Trophoblast cell (in vitro differentiated cells and primary cell): Measurements from ENCODE around the gene ZNF784.

Experiments
- DNase-seq, 2 donors: peaks; one replicate each; pipeline ENCODE4 v3.0.0-alpha.2; 2016
- H2AFZ ChIP-seq: 2 replicates; pipeline ENCODE4 v1.6.1; 2013; ENCODE audit warnings: low read length, moderate library complexity, mild to moderate bottlenecking; ENCODE audit not compliant: insufficient read depth, poor library complexity
- H2AK5ac ChIP-seq: 2 replicates; pipeline ENCODE4 v1.6.1; 2013; ENCODE audit warnings: mild to moderate bottlenecking, low read length
- H2BK120ac ChIP-seq: 2 replicates; pipeline ENCODE4 v1.6.1; 2013; ENCODE audit warnings: low read length, mild to moderate bottlenecking, moderate library complexity; ENCODE audit not compliant: insufficient read depth, poor library complexity
- H2BK12ac ChIP-seq: 2 replicates; pipeline ENCODE4 v1.6.1; 2013; ENCODE audit warnings: mild to moderate bottlenecking, low read length, moderate library complexity
- H2BK5ac ChIP-seq: 2 replicates; pipeline ENCODE4 v1.6.1; 2013; ENCODE audit warnings: low read length, low read depth, moderate library complexity, mild to moderate bottlenecking; ENCODE audit not compliant: poor library complexity
- H3K14ac ChIP-seq: 2 replicates; pipeline ENCODE4 v1.6.1; 2013; ENCODE audit warnings: mild to moderate bottlenecking, low read length
- H3K18ac ChIP-seq: 2 replicates; pipeline ENCODE4 v1.6.1; 2013; ENCODE audit warnings: mild to moderate bottlenecking, low read length
- H3K23ac ChIP-seq: 2 replicates; pipeline ENCODE4 v1.6.1; 2013; ENCODE audit warnings: low read length
- H3K27ac ChIP-seq: 2 replicates; pipeline ENCODE4 v1.5.1; 2013; ENCODE audit warnings: low read depth, mild to moderate bottlenecking, inconsistent platforms, low read length, moderate library complexity
- H3K27me3 ChIP-seq: 2 replicates; pipeline ENCODE4 v1.6.1; 2013; ENCODE audit warnings: inconsistent platforms, mild to moderate bottlenecking, low read length, moderate library complexity; ENCODE audit not compliant: insufficient read depth
- H3K36me3 ChIP-seq, 2 experiments: 1 replicate in 1 of 2; 2 replicates in 1 of 2; pipeline ENCODE4 v1.6.1; 2013; ENCODE audit warnings: low read length in 2 of 2, mild to moderate bottlenecking in 2 of 2, moderate library complexity in 1 of 2; ENCODE audit not compliant: insufficient read depth in 2 of 2, control insufficient read depth in 1 of 2
- H3K4ac ChIP-seq: 2 replicates; pipeline ENCODE4 v1.6.1; 2013; ENCODE audit warnings: low read depth, mild to moderate bottlenecking, low read length, moderate library complexity
- H3K4me1 ChIP-seq, 2 experiments: 1 replicate in 1 of 2; 2 replicates in 1 of 2; pipeline ENCODE4 v1.6.1; 2013; ENCODE audit warnings: low read length in 2 of 2, mild to moderate bottlenecking in 2 of 2, moderate library complexity in 1 of 2; ENCODE audit not compliant: insufficient read depth in 2 of 2, control insufficient read depth in 1 of 2
- H3K4me2 ChIP-seq: 2 replicates; pipeline ENCODE4 v1.6.1; 2013; ENCODE audit warnings: inconsistent platforms, mild to moderate bottlenecking, low read length, moderate library complexity
- H3K4me3 ChIP-seq: 2 replicates; pipeline ENCODE4 v1.5.1; 2013; ENCODE audit warnings: mild to moderate bottlenecking, low read depth, low read length, inconsistent platforms
- H3K79me1 ChIP-seq: one replicate; pipeline ENCODE4 v1.6.1; 2013; ENCODE audit warnings: low read length
- H3K79me2 ChIP-seq: 2 replicates; pipeline ENCODE4 v1.6.1; 2013; ENCODE audit warnings: low read length, mild to moderate bottlenecking; ENCODE audit not compliant: control insufficient read depth, insufficient read depth, poor library complexity
- H3K9ac ChIP-seq: 2 replicates; pipeline ENCODE4 v1.6.1; 2013; ENCODE audit warnings: mild to moderate bottlenecking, low read length
- H3K9me3 ChIP-seq: 2 replicates; pipeline ENCODE4 v1.6.1; 2013; ENCODE audit warnings: low read depth, mild to moderate bottlenecking, control low read depth, inconsistent platforms, low read length; ENCODE audit not compliant: insufficient read depth
- H4K12ac ChIP-seq: 2 replicates; pipeline ENCODE4 v1.6.1; 2013; ENCODE audit warnings: low read depth, mild to moderate bottlenecking, low read length, moderate library complexity
- H4K8ac ChIP-seq: 2 replicates; pipeline ENCODE4 v1.6.1; 2013; ENCODE audit warnings: low read depth, mild to moderate bottlenecking, low read length, moderate library complexity
- H4K91ac ChIP-seq: one replicate; pipeline ENCODE4 v1.6.1; 2013; ENCODE audit warnings: low read depth, mild to moderate bottlenecking, low read length, moderate library complexity
- WGBS: extraction: QIAGEN DNeasy Blood & Tissue Kit; methylation state at CpG from one replicate; pipeline ENCODE4 v1.1.7; 2013; ENCODE audit warnings: missing lambda C conversion rate; ENCODE audit not compliant: insufficient read length, insufficient coverage; ENCODE audit errors: extremely low coverage; 5-methylcytosine and 5-hydroxymethylcytosine counted together

The ZNF784 gene

GRCh38 chr19:55603581-55604292 is 20.6 kb downstream of the ZNF784 start:
- Histone ChIP-seq H3K27me3 (no peaks in the 10 kb centered on the region), H2BK120ac (no peak overlapping the region), H3K4me2 (no peak overlapping the region), H3K9ac (no peak overlapping the region), H3K4me1 (peaks cover 14% of the 10 kb centered on the region in 2 experiments), H4K12ac (no peak overlapping the region), H2AFZ (no peak overlapping the region), H3K27ac (no peak overlapping the region), H3K4me3 (no peak overlapping the region), H3K36me3 (peaks cover 0 to 3% of the 10 kb centered on the region in 2 experiments), H3K23ac (no peak overlapping the region), H3K14ac (no peak overlapping the region), H2BK5ac (no peak overlapping the region), H3K9me3 (no peaks in the 10 kb centered on the region), H2AK5ac (no peak overlapping the region), H2BK12ac (no peak overlapping the region), H3K4ac (no peak overlapping the region), H3K79me2 (peaks cover 11% of the 10 kb centered on the region), H4K91ac (no peak overlapping the region), H3K79me1 (peaks cover 30% of the 10 kb centered on the region), H3K18ac (no peak overlapping the region), H4K8ac (no peak overlapping the region)
- WGBS = 100% methylated on average over 5 of the region's 22 CpGs
- DNase-seq = peak; percentile 47 to 72

DNA sequence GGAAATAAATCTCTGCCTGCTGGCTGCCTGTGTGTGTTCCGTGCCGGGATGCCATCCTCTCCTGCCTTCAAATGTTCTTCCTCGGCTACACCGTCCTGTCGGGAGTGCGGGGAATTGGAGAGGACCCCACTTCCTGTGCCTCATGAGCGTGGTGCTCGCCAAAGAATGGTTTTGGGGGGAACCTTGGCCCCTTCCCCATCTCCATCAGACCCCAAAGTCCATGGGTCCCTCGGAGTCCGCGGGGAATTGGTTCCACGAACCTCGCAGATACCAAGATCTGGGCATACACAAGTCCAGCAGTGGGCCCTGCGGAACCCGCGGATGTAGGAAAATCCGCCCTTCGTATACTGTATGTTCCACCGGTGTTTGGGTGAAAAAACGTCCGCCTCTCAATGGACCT is 21.3 kb downstream of the ZNF784 start:
- Histone ChIP-seq H4K12ac (no peak overlapping the region), H3K9me3 (no peaks in the 10 kb centered on the region), H2AFZ (no peak overlapping the region), H3K4ac (no peak overlapping the region), H4K8ac (no peak overlapping the region), H2AK5ac (no peak overlapping the region), H3K18ac (no peak overlapping the region), H2BK120ac (no peak overlapping the region), H3K23ac (no peak overlapping the region), H2BK5ac (no peak overlapping the region), H3K36me3 (peaks cover 0 to 3% of the 10 kb centered on the region in 2 experiments), H3K27me3 (no peaks in the 10 kb centered on the region), H3K4me2 (no peak overlapping the region), H3K79me1 (peaks cover 30% of the 10 kb centered on the region), H3K79me2 (peaks cover 11% of the 10 kb centered on the region), H3K9ac (no peak overlapping the region), H3K4me3 (no peak overlapping the region), H4K91ac (no peak overlapping the region), H3K27ac (no peak overlapping the region), H2BK12ac (no peak overlapping the region), H3K14ac (no peak overlapping the region), H3K4me1 (peaks cover 14% of the 10 kb centered on the region in 2 experiments)
- no CpG with 5 or more reads among the region's 21 CpGs for WGBS
- DNase-seq = no peak

GRCh38 chr19:55602104-55603001 is 22.0 kb downstream of the ZNF784 start:
- no peak overlapping the region for H3K27ac ChIP-seq
- no peaks in the 10 kb centered on the region for H3K27me3 ChIP-seq
- H2BK120ac ChIP-seq = peak overlapping the region; percentile 49
- no peak overlapping the region for H3K9ac ChIP-seq
- H3K4ac ChIP-seq = peak overlapping the region; percentile 44
- H3K79me1 ChIP-seq = peaks cover 30% of the 10 kb centered on the region
- H3K14ac ChIP-seq = no peak overlapping the region
- H3K4me3 ChIP-seq = no peak overlapping the region
- peak overlapping the region; percentile 24 for H2BK5ac ChIP-seq
- no peak overlapping the region for H4K12ac ChIP-seq
- H2BK12ac ChIP-seq = peak overlapping the region; percentile 31
- no peak overlapping the region for H3K18ac ChIP-seq
- peak overlapping the region; percentile 98 for H4K91ac ChIP-seq
- H3K4me2 ChIP-seq = no peak overlapping the region
- peaks cover 4 to 6% of the 10 kb centered on the region in 2 experiments for H3K36me3 ChIP-seq
- H3K4me1 ChIP-seq = peaks cover 14% of the 10 kb centered on the region in 2 experiments
- no CpG with 5 or more reads among the region's 60 CpGs for WGBS
- no peaks in the 10 kb centered on the region for H3K9me3 ChIP-seq
- peaks cover 11% of the 10 kb centered on the region for H3K79me2 ChIP-seq
- no peak for DNase-seq
- no peak overlapping the region for H2AFZ ChIP-seq
- H2AK5ac ChIP-seq = peak overlapping the region; percentile 51
- H3K23ac ChIP-seq = no peak overlapping the region
- H4K8ac ChIP-seq = no peak overlapping the region

GRCh38 chr19:55601084-55601483 is 23.3 kb downstream of the ZNF784 start:
- H3K4ac ChIP-seq = no peak overlapping the region
- H3K9ac ChIP-seq = no peak overlapping the region
- H4K12ac ChIP-seq = peak overlapping the region; percentile 40
- peak overlapping the region; percentile 51 for H3K27ac ChIP-seq
- H3K36me3 ChIP-seq = peaks cover 11 to 12% of the 10 kb centered on the region in 2 experiments
- H4K8ac ChIP-seq = peak overlapping the region; percentile 47
- H3K14ac ChIP-seq = peak overlapping the region; percentile 21
- H3K79me2 ChIP-seq = peaks cover 11% of the 10 kb centered on the region
- H2BK12ac ChIP-seq = no peak overlapping the region
- peak overlapping the region; percentile 98 for H4K91ac ChIP-seq
- H3K9me3 ChIP-seq = peaks cover 3% of the 10 kb centered on the region
- H2AFZ ChIP-seq = no peak overlapping the region
- H2AK5ac ChIP-seq = peak overlapping the region; percentile 15
- no peaks in the 10 kb centered on the region for H3K27me3 ChIP-seq
- DNase-seq = peak in 1 of 2 donors; percentile 29
- peak overlapping the region; percentile 86 for H3K4me2 ChIP-seq
- H3K4me3 ChIP-seq = no peak overlapping the region
- H3K18ac ChIP-seq = no peak overlapping the region
- H2BK120ac ChIP-seq = peak overlapping the region; percentile 49
- H3K23ac ChIP-seq = no peak overlapping the region
- H2BK5ac ChIP-seq = peak overlapping the region; percentile 3
- no CpG with 5 or more reads among the region's 4 CpGs for WGBS
- peaks cover 30% of the 10 kb centered on the region for H3K79me1 ChIP-seq
- H3K4me1 ChIP-seq = peaks cover 9% of the 10 kb centered on the region in 2 experiments
